Osteoblast (primary cell): ENCODE results near the gene CMC4. TPM values are rescaled to one million over a fixed set of nuclear protein-coding genes. Genes with fewer than 3 reads are reported as not detected.
A peak's percentile ranks its signal among the peaks of the same experiment; 100 is the strongest.

Experiments used
- DNase-seq: peaks from one replicate; pipeline ENCODE4 v3.0.0; 2011; ENCODE audit warnings: low spot score, mixed read lengths; ENCODE audit not compliant: insufficient read length; ENCODE audit errors: missing footprints
- H2AFZ ChIP-seq: 2 replicates; pipeline ENCODE4 v1.6.0; 2011; ENCODE audit warnings: mild to moderate bottlenecking, low read length
- H3K27ac ChIP-seq: 2 replicates; pipeline ENCODE4 v1.5.1; 2011; ENCODE audit warnings: mild to moderate bottlenecking, low read depth, low read length, moderate library complexity
- H3K27me3 ChIP-seq: 2 replicates; pipeline ENCODE4 v1.6.0; 2012; ENCODE audit warnings: mild to moderate bottlenecking, control low read depth, inconsistent platforms, low read length, moderate library complexity; ENCODE audit not compliant: insufficient read depth
- H3K36me3 ChIP-seq: 2 replicates; pipeline ENCODE4 v1.5.1; 2011; ENCODE audit warnings: mild to moderate bottlenecking, low read length, control low read depth, moderate library complexity; ENCODE audit not compliant: insufficient read depth
- H3K4me1 ChIP-seq: 2 replicates; pipeline ENCODE4 v1.5.1; 2011; ENCODE audit warnings: mild to moderate bottlenecking, low read length, control low read depth, moderate library complexity; ENCODE audit not compliant: insufficient read depth
- H3K4me2 ChIP-seq: 2 replicates; pipeline ENCODE4 v1.6.0; 2011; ENCODE audit warnings: mild to moderate bottlenecking, low read length; ENCODE audit not compliant: insufficient read depth
- H3K4me3 ChIP-seq: fragments of 200-600 bp; sonication (generic); 3 replicates; pipeline ENCODE4 v1.5.1; 2012; ENCODE audit warnings: mild to moderate bottlenecking, low read length, inconsistent platforms; ENCODE audit not compliant: insufficient read depth
- H3K79me2 ChIP-seq: 2 replicates; pipeline ENCODE4 v1.6.0; 2012; ENCODE audit warnings: mild to moderate bottlenecking, low read length, control low read depth, inconsistent platforms; ENCODE audit not compliant: insufficient read depth
- H3K9me3 ChIP-seq: 2 replicates; pipeline ENCODE4 v1.5.1; 2011; ENCODE audit warnings: low read depth, low read length, control low read depth
- H4K20me1 ChIP-seq: 2 replicates; pipeline ENCODE4 v1.6.0; 2012; ENCODE audit warnings: mild to moderate bottlenecking, low read length, control low read depth; ENCODE audit not compliant: insufficient read depth
- CTCF ChIP-seq: IDR thresholded peaks from 2 replicates; pipeline ENCODE4 v1.5.1; 2011; ENCODE audit warnings: mild to moderate bottlenecking, low read depth, low read length, moderate library complexity; ENCODE audit errors: extremely low read depth
- total RNA-seq: library from RNA; depleted of rRNA; stranded (reverse); fragments of >200 nt; gene quantifications from 2 replicates; pipeline ENCODE4 v1.2.3, GENCODE V29; 2012

Gene CMC4
- total RNA-seq, 1 donor = 17.0 TPM

- no peaks in the 10 kb centered on the region for H3K36me3 ChIP-seq
- no peaks in the 10 kb centered on the region for H3K27me3 ChIP-seq
- no peak overlapping the region for H3K4me2 ChIP-seq
- H3K79me2 ChIP-seq = no peaks in the 10 kb centered on the region
- H3K27ac ChIP-seq = no peak overlapping the region
- no peak for TF ChIP-seq CTCF
- no peaks in the 10 kb centered on the region for H4K20me1 ChIP-seq
- no peaks in the 10 kb centered on the region for H3K4me1 ChIP-seq
- no peaks in the 10 kb centered on the region for H3K9me3 ChIP-seq
- no peak for DNase-seq
- no peak overlapping the region for H3K4me3 ChIP-seq
- H2AFZ ChIP-seq = no peak overlapping the region
These were observed 37.5 kb upstream of the CMC4 start for GRCh38 chrX:155108427-155108826.

GRCh38 chrX:155105919-155106318 lies 35.0 kb upstream of the CMC4 start:
- no peak for DNase-seq
- H3K27me3 ChIP-seq = no peaks in the 10 kb centered on the region
- no peak overlapping the region for H3K27ac ChIP-seq
- no peaks in the 10 kb centered on the region for H4K20me1 ChIP-seq
- no peak for TF ChIP-seq CTCF
- no peaks in the 10 kb centered on the region for H3K4me1 ChIP-seq
- H3K9me3 ChIP-seq = no peaks in the 10 kb centered on the region
- no peak overlapping the region for H2AFZ ChIP-seq
- H3K79me2 ChIP-seq = no peaks in the 10 kb centered on the region
- no peak overlapping the region for H3K4me3 ChIP-seq
- H3K36me3 ChIP-seq = no peaks in the 10 kb centered on the region
- H3K4me2 ChIP-seq = no peak overlapping the region

- H3K4me2 ChIP-seq = no peak overlapping the region
- H3K27ac ChIP-seq = no peak overlapping the region
- no peaks in the 10 kb centered on the region for H4K20me1 ChIP-seq
- TF ChIP-seq CTCF = peak; percentile 59
- no peaks in the 10 kb centered on the region for H3K4me1 ChIP-seq
- peaks cover 3% of the 10 kb centered on the region for H3K36me3 ChIP-seq
- no peaks in the 10 kb centered on the region for H3K27me3 ChIP-seq
- no peak overlapping the region for H3K4me3 ChIP-seq
- no peak for DNase-seq
- H3K9me3 ChIP-seq = no peaks in the 10 kb centered on the region
- H3K79me2 ChIP-seq = no peaks in the 10 kb centered on the region
- no peak overlapping the region for H2AFZ ChIP-seq
These were observed 23.6 kb upstream of the CMC4 start for GRCh38 chrX:155094468-155095061.

GRCh38 chrX:155086961-155087735 lies 16.2 kb upstream of the CMC4 start:
- no peaks in the 10 kb centered on the region for H3K27me3 ChIP-seq
- H3K4me3 ChIP-seq = no peak overlapping the region
- H2AFZ ChIP-seq = no peak overlapping the region
- no peak for DNase-seq
- no peaks in the 10 kb centered on the region for H3K9me3 ChIP-seq
- peaks cover 9% of the 10 kb centered on the region for H3K36me3 ChIP-seq
- no peaks in the 10 kb centered on the region for H4K20me1 ChIP-seq
- H3K4me1 ChIP-seq = no peaks in the 10 kb centered on the region
- no peak overlapping the region for H3K4me2 ChIP-seq
- no peak overlapping the region for H3K27ac ChIP-seq
- no peak for TF ChIP-seq CTCF
- no peaks in the 10 kb centered on the region for H3K79me2 ChIP-seq
